Osteocyte (in vitro differentiated cells): ENCODE data around the gene RASAL2. TPM values are rescaled to one million over a fixed set of nuclear protein-coding genes. Genes with fewer than 3 reads are reported as not detected.

Experiments
- DNase-seq: peaks from one replicate; pipeline ENCODE4 v3.0.0; 2021; ENCODE audit warnings: mixed read lengths; ENCODE audit not compliant: unreplicated experiment; ENCODE audit errors: extremely low spot score
- H3K27ac Mint-ChIP-seq: one replicate; pipeline ENCODE4 v1.8.0; 2021; ENCODE audit warnings: mild to moderate bottlenecking, mixed read lengths; ENCODE audit not compliant: unreplicated experiment
- H3K27me3 Mint-ChIP-seq: one replicate; pipeline ENCODE4 v1.8.0; 2021; ENCODE audit warnings: mixed read lengths; ENCODE audit not compliant: unreplicated experiment
- H3K36me3 Mint-ChIP-seq: one replicate; pipeline ENCODE4 v1.8.0; 2021; ENCODE audit warnings: mixed read lengths; ENCODE audit not compliant: unreplicated experiment
- H3K4me1 Mint-ChIP-seq: one replicate; pipeline ENCODE4 v1.8.0; 2021; ENCODE audit warnings: mixed read lengths; ENCODE audit not compliant: unreplicated experiment
- H3K4me3 Mint-ChIP-seq: one replicate; pipeline ENCODE4 v1.8.0; 2021; ENCODE audit warnings: mild to moderate bottlenecking, moderate library complexity, mixed read lengths; ENCODE audit not compliant: unreplicated experiment
- H3K9me3 Mint-ChIP-seq: one replicate; pipeline ENCODE4 v1.8.0; 2021; ENCODE audit warnings: mixed read lengths; ENCODE audit not compliant: unreplicated experiment
- CTCF ChIP-seq: fragments of 200-600 bp; sonication (generic); IDR thresholded peaks from 2 replicates; pipeline ENCODE4 v1.5.0; 2021; ENCODE audit warnings: antibody characterized with exemption, mild to moderate bottlenecking, moderate library complexity
- total RNA-seq: library from RNA; stranded (reverse); gene quantifications from 2 replicates; pipeline ENCODE4 v1.2.1, GENCODE V29; 2021

Gene RASAL2
- total RNA-seq, 1 donor from 2014 or later = 34.2 TPM

- H3K27me3 Mint-ChIP-seq = no peaks in the 10 kb centered on the region
- no peak overlapping the region for H3K4me3 Mint-ChIP-seq
- TF ChIP-seq CTCF = no peak
- no peak overlapping the region for H3K27ac Mint-ChIP-seq
- H3K36me3 Mint-ChIP-seq = no peaks in the 10 kb centered on the region
- H3K9me3 Mint-ChIP-seq = no peaks in the 10 kb centered on the region
- no peak for DNase-seq
- H3K4me1 Mint-ChIP-seq = no peaks in the 10 kb centered on the region
These were observed 395.5 kb downstream of the RASAL2 start for GRCh38 chr1:178489399-178489798.

GRCh38 chr1:178490136-178490535 lies 396.2 kb downstream of the RASAL2 start:
- Mint-ChIP-seq H3K9me3 (no peaks in the 10 kb centered on the region), H3K27ac (no peak overlapping the region), H3K36me3 (no peaks in the 10 kb centered on the region), H3K4me1 (no peaks in the 10 kb centered on the region), H3K4me3 (no peak overlapping the region), H3K27me3 (no peaks in the 10 kb centered on the region)
- TF ChIP-seq CTCF = no peak
- DNase-seq = no peak

DNA sequence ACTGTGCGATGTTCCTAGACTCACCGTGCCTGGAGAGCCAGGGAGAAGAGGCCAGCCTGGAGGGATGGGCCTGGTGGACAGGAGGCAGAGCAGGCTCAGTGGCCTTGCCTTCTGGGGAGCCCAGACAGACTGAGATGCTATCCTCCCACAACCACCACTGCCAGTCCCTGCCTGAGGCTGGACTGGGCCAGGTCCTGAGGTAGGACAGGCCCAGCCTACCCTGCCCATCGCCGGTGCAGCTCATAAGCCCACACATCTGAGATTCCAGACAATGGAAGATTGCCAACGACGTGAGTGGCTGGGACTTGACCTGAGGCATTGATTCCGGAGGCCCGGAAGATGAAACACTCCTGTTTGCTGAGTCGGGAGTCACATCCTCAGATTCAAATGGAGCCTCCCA lies 397.1 kb downstream of the RASAL2 start:
- Mint-ChIP-seq H3K27me3 (no peaks in the 10 kb centered on the region), H3K4me3 (no peak overlapping the region), H3K27ac (no peak overlapping the region), H3K4me1 (no peaks in the 10 kb centered on the region), H3K36me3 (no peaks in the 10 kb centered on the region), H3K9me3 (no peaks in the 10 kb centered on the region)
- DNase-seq = no peak
- TF ChIP-seq CTCF = no peak

DNA sequence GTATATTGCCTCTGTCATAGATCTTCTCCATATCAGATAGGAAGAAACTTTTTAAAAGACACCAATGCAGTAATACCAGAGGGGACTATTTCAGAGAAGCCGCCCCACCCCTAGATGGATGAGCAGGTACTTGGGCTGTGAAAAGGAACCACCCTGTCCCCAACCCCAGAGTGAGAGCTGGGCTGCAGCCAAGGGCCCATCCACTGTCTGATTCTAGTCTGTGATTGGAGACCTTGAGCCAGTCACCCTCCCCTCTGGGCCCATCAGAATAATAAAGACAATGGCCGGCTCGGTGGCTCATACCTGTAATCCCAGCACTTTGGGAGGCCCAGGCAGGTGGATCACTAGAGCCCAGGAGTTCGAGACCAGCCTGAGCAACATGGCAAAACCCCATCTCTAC lies 397.8 kb downstream of the RASAL2 start:
- no peak overlapping the region for H3K27ac Mint-ChIP-seq
- H3K36me3 Mint-ChIP-seq = no peaks in the 10 kb centered on the region
- no peak for DNase-seq
- no peak overlapping the region for H3K4me3 Mint-ChIP-seq
- H3K9me3 Mint-ChIP-seq = no peaks in the 10 kb centered on the region
- H3K4me1 Mint-ChIP-seq = no peaks in the 10 kb centered on the region
- TF ChIP-seq CTCF = no peak
- no peaks in the 10 kb centered on the region for H3K27me3 Mint-ChIP-seq

GRCh38 chr1:178492341-178492740 lies 398.4 kb downstream of the RASAL2 start:
- Mint-ChIP-seq H3K4me3 (no peak overlapping the region), H3K36me3 (no peaks in the 10 kb centered on the region)
- no peak for TF ChIP-seq CTCF

More at GRCh38 chr1:178492341-178492740, 398.4 kb downstream of the RASAL2 start:
- H3K27ac Mint-ChIP-seq = no peak overlapping the region
- H3K27me3 Mint-ChIP-seq = no peaks in the 10 kb centered on the region
- H3K4me1 Mint-ChIP-seq = no peaks in the 10 kb centered on the region
- H3K9me3 Mint-ChIP-seq = no peaks in the 10 kb centered on the region
- DNase-seq = no peak
